ENCODE results near the gene CEMIP. TPM values are rescaled to one million over a fixed set of nuclear protein-coding genes. Genes with fewer than 3 reads are reported as not detected.

Gene CEMIP
- polyA plus RNA-seq, 1 donor (not counting 4 experiments of a cell fraction or from before 2014, with no cell fraction given): 2.3 TPM

DNA sequence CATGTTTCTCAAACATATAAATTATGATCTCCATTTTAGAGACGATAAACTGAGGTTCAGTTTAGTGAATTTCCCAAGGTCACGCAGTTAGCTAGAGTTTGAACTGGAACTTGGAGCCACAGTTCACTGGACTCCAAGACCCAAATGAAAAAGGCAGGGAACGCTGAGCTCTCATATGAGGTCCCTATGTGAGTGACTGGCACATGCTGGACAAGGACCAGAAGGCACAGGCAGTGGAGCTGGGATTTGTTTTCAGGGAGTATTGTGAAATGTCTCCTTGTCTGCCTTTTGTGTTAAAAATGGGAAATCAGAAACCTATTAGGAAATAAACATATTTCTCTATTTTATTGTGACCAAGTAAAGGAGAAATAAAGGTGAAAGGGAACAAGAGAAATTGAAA is 147.0 kb downstream of the CEMIP start:
- Histone ChIP-seq H3K4me2 (ENCODE audit: control insufficient read depth, extremely low read depth, insufficient read depth, low read depth, low read length) (no peak overlapping the region), H3K9me3 (ENCODE audit: control insufficient read depth, low read depth, low read length) (no peaks in the 10 kb centered on the region), H3K27ac (ENCODE audit: control insufficient read depth, insufficient read depth, low read length) (no peak overlapping the region), H3K4me1 (ENCODE audit: control insufficient read depth, extremely low read depth, insufficient read depth, low read length) (peaks cover 4% of the 10 kb centered on the region), H2AFZ (ENCODE audit: control insufficient read depth, low read length) (no peak overlapping the region), H3K4me3 (ENCODE audit: control insufficient read depth in 2 of 3, extremely low read depth in 1 of 3, insufficient read depth in 2 of 3, low read depth in 1 of 3, low read length in 3 of 3) (no peak overlapping the region), H3K27me3 (ENCODE audit: control insufficient read depth, extremely low read depth, insufficient read depth, low read length) (no peaks in the 10 kb centered on the region), H4K20me1 (ENCODE audit: control insufficient read depth, extremely low read depth, insufficient read depth, low read length) (no peaks in the 10 kb centered on the region), H3K36me3 (ENCODE audit: control insufficient read depth in 2 of 2, extremely low read depth in 1 of 2, insufficient read depth in 2 of 2, low read length in 2 of 2) (no peaks in the 10 kb centered on the region), H3K79me2 (ENCODE audit: control insufficient read depth, insufficient read depth, low read length) (no peaks in the 10 kb centered on the region), H3K9ac (ENCODE audit: control insufficient read depth, extremely low read depth, insufficient read depth, low read length) (no peak overlapping the region), H3K9me1 (ENCODE audit: control insufficient read depth, extremely low read depth, insufficient read depth, low read length) (no peaks in the 10 kb centered on the region)
- dilution Hi-C loops (cut with MboI; ENCODE audit: extremely low pct_ligation_motif_present, low sequenced_read_pairs): no loop called here
- TF ChIP-seq, protein P1, sequence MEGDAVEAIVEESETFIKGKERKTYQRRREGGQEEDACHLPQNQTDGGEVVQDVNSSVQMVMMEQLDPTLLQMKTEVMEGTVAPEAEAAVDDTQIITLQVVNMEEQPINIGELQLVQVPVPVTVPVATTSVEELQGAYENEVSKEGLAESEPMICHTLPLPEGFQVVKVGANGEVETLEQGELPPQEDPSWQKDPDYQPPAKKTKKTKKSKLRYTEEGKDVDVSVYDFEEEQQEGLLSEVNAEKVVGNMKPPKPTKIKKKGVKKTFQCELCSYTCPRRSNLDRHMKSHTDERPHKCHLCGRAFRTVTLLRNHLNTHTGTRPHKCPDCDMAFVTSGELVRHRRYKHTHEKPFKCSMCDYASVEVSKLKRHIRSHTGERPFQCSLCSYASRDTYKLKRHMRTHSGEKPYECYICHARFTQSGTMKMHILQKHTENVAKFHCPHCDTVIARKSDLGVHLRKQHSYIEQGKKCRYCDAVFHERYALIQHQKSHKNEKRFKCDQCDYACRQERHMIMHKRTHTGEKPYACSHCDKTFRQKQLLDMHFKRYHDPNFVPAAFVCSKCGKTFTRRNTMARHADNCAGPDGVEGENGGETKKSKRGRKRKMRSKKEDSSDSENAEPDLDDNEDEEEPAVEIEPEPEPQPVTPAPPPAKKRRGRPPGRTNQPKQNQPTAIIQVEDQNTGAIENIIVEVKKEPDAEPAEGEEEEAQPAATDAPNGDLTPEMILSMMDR (optimal IDR thresholded peaks at IDR 0.05 in 1 of 3, IDR thresholded peaks at IDR 0.05 in 1 of 3, conservative IDR thresholded peaks at IDR 0.05 in 1 of 3; ENCODE audit: extremely low read depth in 1 of 3, insufficient read depth in 2 of 3, low read length in 3 of 3): no peak
- no peak for DNase-seq (ENCODE audit: low read depth, low spot score)
- no peak for FAIRE-seq

DNA sequence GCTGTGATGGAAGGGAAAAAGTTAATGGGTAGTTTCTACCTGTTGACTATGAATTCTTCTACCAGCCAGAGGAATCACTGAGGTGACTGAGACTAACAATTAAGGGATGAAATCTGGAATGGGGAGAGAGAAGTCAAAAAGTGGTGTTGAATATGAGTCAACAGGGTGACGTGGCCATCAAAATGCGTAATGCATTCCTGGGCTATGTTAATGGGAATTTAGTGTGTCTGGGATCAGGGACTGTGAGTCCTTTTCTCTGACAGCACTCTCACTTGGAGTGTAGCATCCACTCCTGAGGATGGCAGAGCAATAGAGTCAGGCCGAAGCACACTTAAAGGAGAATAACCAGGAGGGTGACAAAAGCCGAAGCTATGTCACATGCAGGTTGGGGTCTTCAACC is 150.1 kb downstream of the CEMIP start:
- Histone ChIP-seq H3K4me2 (ENCODE audit: control insufficient read depth, extremely low read depth, insufficient read depth, low read depth, low read length) (no peak overlapping the region), H3K36me3 (ENCODE audit: control insufficient read depth in 2 of 2, extremely low read depth in 1 of 2, insufficient read depth in 2 of 2, low read length in 2 of 2) (no peaks in the 10 kb centered on the region), H3K9me1 (ENCODE audit: control insufficient read depth, extremely low read depth, insufficient read depth, low read length) (no peaks in the 10 kb centered on the region), H3K27ac (ENCODE audit: control insufficient read depth, insufficient read depth, low read length) (no peak overlapping the region), H3K4me1 (ENCODE audit: control insufficient read depth, extremely low read depth, insufficient read depth, low read length) (no peaks in the 10 kb centered on the region), H3K4me3 (ENCODE audit: control insufficient read depth in 2 of 3, extremely low read depth in 1 of 3, insufficient read depth in 2 of 3, low read depth in 1 of 3, low read length in 3 of 3) (no peak overlapping the region), H3K79me2 (ENCODE audit: control insufficient read depth, insufficient read depth, low read length) (no peaks in the 10 kb centered on the region), H4K20me1 (ENCODE audit: control insufficient read depth, extremely low read depth, insufficient read depth, low read length) (no peaks in the 10 kb centered on the region), H3K9me3 (ENCODE audit: control insufficient read depth, low read depth, low read length) (no peaks in the 10 kb centered on the region), H3K9ac (ENCODE audit: control insufficient read depth, extremely low read depth, insufficient read depth, low read length) (no peak overlapping the region), H3K27me3 (ENCODE audit: control insufficient read depth, extremely low read depth, insufficient read depth, low read length) (no peaks in the 10 kb centered on the region), H2AFZ (ENCODE audit: control insufficient read depth, low read length) (no peak overlapping the region)
- dilution Hi-C loops (cut with MboI; ENCODE audit: extremely low pct_ligation_motif_present, low sequenced_read_pairs): no loop called here
- no peak for TF ChIP-seq EZH2 (IDR thresholded peaks at IDR 0.05; ENCODE audit: low read length)
- TF ChIP-seq, protein P1 (optimal IDR thresholded peaks at IDR 0.05 in 1 of 3, IDR thresholded peaks at IDR 0.05 in 1 of 3, conservative IDR thresholded peaks at IDR 0.05 in 1 of 3; ENCODE audit: extremely low read depth in 1 of 3, insufficient read depth in 2 of 3, low read length in 3 of 3): no peak
- no peak for DNase-seq (ENCODE audit: low read depth, low spot score)
- peak; percentile 36 for FAIRE-seq

Data from keratinocyte (primary cell).